Muscle of leg (tissue), 16 donors: ENCODE results near the gene PLD6. TPM values are rescaled to one million over a fixed set of nuclear protein-coding genes. Genes with fewer than 3 reads are reported as not detected.
"Not testable (repeated sequence)": the region's sequence is repeated elsewhere in the genome, so short reads cannot be mapped to it uniquely, and the experiment has no call there.

Experiments used
- DNase-seq: peaks from one replicate; pipeline ENCODE4 v3.0.0; 2013
- H3K27ac ChIP-seq: one replicate; pipeline ENCODE4 v1.5.1; 2013; ENCODE audit warnings: mild to moderate bottlenecking, low read length, control low read depth
- H3K27me3 ChIP-seq: one replicate; pipeline ENCODE4 v1.6.1; 2013; ENCODE audit warnings: low read length; ENCODE audit not compliant: control insufficient read depth, insufficient read depth
- H3K36me3 ChIP-seq: one replicate; pipeline ENCODE4 v1.6.1; 2013; ENCODE audit warnings: low read length; ENCODE audit not compliant: control insufficient read depth, insufficient read depth
- H3K4me1 ChIP-seq: one replicate; pipeline ENCODE4 v1.6.1; 2013; ENCODE audit warnings: low read length; ENCODE audit not compliant: control insufficient read depth, insufficient read depth
- H3K4me3 ChIP-seq: one replicate; pipeline ENCODE4 v1.5.1; 2013; ENCODE audit warnings: low read length, control low read depth
- H3K9me3 ChIP-seq: replicated peaks from 2 replicates; pipeline ENCODE4 v1.6.1; 2013; ENCODE audit warnings: low read depth, low read length; ENCODE audit not compliant: control insufficient read depth
- WGBS: methylation state at CpG from one replicate; pipeline ENCODE4 v1.1.5; 2013; ENCODE audit warnings: missing lambda C conversion rate; ENCODE audit not compliant: insufficient coverage; 5-methylcytosine and 5-hydroxymethylcytosine counted together
- long read RNA-seq, 11 donors: transcript quantifications; one replicate each; lab custom pipeline, GENCODE V29; 2026
- polyA plus RNA-seq, 8 donors: library from polyadenylated mRNA; unstranded; fragments of 120-200 nt; gene quantifications; one replicate each; pipeline versions ENCODE4 v1.2.1 to v1.2.3, GENCODE V29; 2013; ENCODE audit warnings: inconsistent platforms in 1 of 8, low replicate concordance in 1 of 8; ENCODE audit not compliant: insufficient read length in 8 of 8, insufficient read depth in 1 of 8
- total RNA-seq: library from RNA; stranded (reverse); fragments of 120-200 nt; gene quantifications from one replicate; pipeline ENCODE4 v1.2.4, GENCODE V29; 2013

The PLD6 gene, protein sequence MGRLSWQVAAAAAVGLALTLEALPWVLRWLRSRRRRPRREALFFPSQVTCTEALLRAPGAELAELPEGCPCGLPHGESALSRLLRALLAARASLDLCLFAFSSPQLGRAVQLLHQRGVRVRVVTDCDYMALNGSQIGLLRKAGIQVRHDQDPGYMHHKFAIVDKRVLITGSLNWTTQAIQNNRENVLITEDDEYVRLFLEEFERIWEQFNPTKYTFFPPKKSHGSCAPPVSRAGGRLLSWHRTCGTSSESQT
- 3.9 TPM for total RNA-seq
- polyA plus RNA-seq = 1 to 10 TPM; 3.0 to 6.0 (median 4.5) TPM
- long read RNA-seq, donor 1, partial matches to known transcripts = 0 of 1 reads
- long read RNA-seq, donor 1, other reads (novel, unspliced or antisense) = 0 of 1 reads
- long read RNA-seq, donor 2 = 0 reads
- long read RNA-seq, donor 3, partial matches to known transcripts = 0 of 2 reads
- long read RNA-seq, donor 3, other reads (novel, unspliced or antisense) = 0 of 2 reads
- long read RNA-seq, donor 4, partial matches to known transcripts = 0 of 1 reads
- long read RNA-seq, donor 4, other reads (novel, unspliced or antisense) = 0 of 1 reads
- long read RNA-seq, donor 5, partial matches to known transcripts = 0 of 1 reads
- long read RNA-seq, donor 5, other reads (novel, unspliced or antisense) = 0 of 1 reads
- long read RNA-seq, donor 6, partial matches to known transcripts = 0 of 2 reads
- long read RNA-seq, donor 6, other reads (novel, unspliced or antisense) = 0 of 2 reads
- long read RNA-seq, donor 7 = 0 reads
- long read RNA-seq, donor 8, partial matches to known transcripts = 0 of 3 reads
- long read RNA-seq, donor 8, other reads (novel, unspliced or antisense) = 0 of 3 reads
- long read RNA-seq, donor 9 = 0 reads
- long read RNA-seq, donor 10, partial matches to known transcripts = 0 of 1 reads
- long read RNA-seq, donor 10, other reads (novel, unspliced or antisense) = 0 of 1 reads
- long read RNA-seq, donor 11 = 0 reads

DNA sequence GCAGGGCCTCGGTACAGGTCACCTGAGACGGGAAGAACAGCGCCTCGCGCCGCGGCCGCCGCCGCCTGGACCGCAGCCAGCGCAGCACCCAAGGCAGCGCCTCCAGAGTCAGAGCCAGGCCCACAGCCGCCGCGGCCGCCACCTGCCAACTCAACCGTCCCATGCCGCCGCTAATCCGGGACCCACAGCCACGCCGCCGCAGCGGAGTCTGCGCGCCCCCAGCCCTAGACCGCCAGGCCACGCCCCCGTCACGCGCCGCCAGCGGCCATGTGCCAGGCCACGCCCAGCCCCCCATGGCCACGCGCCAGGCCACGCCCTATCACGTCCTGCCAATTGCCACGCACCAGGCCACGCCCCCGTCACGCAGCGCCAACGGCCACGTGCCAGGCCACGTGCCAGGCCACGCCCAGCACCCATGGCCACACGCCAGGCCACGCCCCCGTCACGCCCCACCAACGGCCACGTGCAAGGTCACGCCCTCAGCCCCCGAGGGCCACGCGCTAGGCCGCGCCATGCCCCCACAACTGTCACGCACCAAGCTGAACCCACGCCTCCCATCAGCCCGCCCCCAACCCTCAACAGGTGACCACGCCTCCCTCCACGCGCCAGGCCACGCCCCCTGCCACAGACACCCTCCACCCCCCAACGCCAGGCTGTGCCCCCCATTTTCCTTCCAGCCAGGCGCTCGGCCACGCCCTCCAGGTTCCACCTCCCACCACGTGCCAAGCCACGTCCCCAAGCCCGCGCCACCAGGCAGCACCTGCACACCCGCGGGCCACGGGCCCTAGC lies at the start of gene PLD6:
PLD6 (minus strand) TSS at position 210 of the 789 bp plus-strand sequence; CDS start at position 163, 47 bp downstream.
- no peaks in the 10 kb centered on the region for H3K27me3 ChIP-seq
- WGBS = 23% methylated on average over 75 of the region's 78 CpGs
- H3K36me3 ChIP-seq = peaks cover 26% of the 10 kb centered on the region
- peak within 1 kb of the TSS; percentile 57 for H3K4me3 ChIP-seq
- H3K27ac ChIP-seq = peak within 1 kb of the TSS; percentile 82
- H3K9me3 ChIP-seq = no peaks in the 10 kb centered on the region
- DNase-seq = peak; percentile 64
- peaks cover 25% of the 10 kb centered on the region for H3K4me1 ChIP-seq

DNA sequence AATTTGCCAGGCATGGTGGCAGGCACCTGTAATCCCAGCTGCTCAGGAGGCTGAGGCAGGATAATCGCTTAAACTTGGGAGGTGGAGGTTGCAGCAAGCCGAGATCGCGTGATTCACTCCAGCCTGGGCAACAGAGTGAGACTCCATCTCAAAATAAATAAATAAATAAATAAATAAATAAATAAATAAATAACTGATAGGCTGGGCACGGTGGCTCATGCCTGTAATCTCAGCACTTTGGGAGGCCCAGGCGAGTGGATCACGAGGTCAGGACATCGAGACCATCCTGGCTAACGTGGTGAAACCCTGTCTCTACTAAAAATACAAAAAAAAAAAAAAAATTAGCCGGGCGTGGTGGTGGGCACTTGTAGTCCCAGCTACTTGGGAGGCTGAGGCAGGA lies 49.6 kb upstream of the PLD6 start:
- H3K36me3 ChIP-seq = peaks cover 71% of the 10 kb centered on the region
- H3K4me3 ChIP-seq, H3K27me3 ChIP-seq, H3K4me1 ChIP-seq, H3K27ac ChIP-seq, DNase-seq, H3K9me3 ChIP-seq: not testable (repeated sequence)
- WGBS = no CpG with 5 or more reads among the region's 11 CpGs

DNA sequence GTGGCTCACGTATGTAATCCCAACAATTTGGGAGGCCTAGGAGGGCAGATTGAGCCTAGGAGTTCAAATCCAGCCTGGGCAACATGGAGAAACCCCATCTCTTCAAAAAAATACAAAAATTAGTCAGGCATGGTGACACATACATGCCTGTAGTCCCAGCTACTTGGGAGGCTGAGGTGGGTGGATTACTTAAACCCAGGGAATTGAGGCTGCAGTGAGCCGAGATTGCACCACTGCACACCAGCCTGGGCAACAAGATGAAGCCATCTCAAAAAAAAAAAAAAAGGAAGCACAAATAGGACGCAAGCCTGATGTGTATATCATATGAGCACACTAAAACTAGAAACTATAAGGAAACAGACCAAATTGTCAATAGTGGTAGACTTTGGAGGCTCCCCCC lies 47.9 kb upstream of the PLD6 start:
- no CpG with 5 or more reads among the region's 3 CpGs for WGBS
- H3K27me3 ChIP-seq = no peaks in the 10 kb centered on the region
- DNase-seq = no peak

DNA sequence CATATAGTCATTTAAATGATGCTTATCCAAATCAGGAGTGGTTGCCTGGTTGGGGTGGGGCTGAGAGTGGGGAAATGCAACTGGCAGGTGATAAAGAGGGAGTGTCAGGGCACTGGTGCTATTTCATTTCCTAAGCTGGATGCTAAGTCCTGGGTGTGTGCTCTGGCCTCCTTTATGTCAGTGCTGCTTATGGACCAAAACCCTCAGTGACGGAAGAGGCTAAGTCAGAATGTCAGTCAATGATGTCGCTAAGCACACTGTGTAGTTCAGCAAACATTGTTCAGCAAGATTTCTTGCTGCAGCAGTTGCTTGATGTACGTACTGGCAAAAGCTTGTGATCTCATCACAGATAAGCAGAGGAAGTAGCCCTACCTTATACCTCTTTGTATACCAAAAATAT lies 47.3 kb upstream of the PLD6 start:
- DNase-seq = no peak
- Histone ChIP-seq H3K4me3 (no peak overlapping the region), H3K27ac (no peak overlapping the region), H3K36me3 (peaks cover 67% of the 10 kb centered on the region), H3K4me1 (no peaks in the 10 kb centered on the region), H3K27me3 (no peaks in the 10 kb centered on the region), H3K9me3 (no peaks in the 10 kb centered on the region)
- WGBS = 95% methylated on average over 2 of the region's 3 CpGs

More for the DNA sequence above, 47.9 kb upstream of the PLD6 start:
- peaks cover 2% of the 10 kb centered on the region for H3K4me1 ChIP-seq
- H3K9me3 ChIP-seq = no peaks in the 10 kb centered on the region
- no peak overlapping the region for H3K4me3 ChIP-seq
- H3K36me3 ChIP-seq = peaks cover 67% of the 10 kb centered on the region
- H3K27ac ChIP-seq = no peak overlapping the region

DNA sequence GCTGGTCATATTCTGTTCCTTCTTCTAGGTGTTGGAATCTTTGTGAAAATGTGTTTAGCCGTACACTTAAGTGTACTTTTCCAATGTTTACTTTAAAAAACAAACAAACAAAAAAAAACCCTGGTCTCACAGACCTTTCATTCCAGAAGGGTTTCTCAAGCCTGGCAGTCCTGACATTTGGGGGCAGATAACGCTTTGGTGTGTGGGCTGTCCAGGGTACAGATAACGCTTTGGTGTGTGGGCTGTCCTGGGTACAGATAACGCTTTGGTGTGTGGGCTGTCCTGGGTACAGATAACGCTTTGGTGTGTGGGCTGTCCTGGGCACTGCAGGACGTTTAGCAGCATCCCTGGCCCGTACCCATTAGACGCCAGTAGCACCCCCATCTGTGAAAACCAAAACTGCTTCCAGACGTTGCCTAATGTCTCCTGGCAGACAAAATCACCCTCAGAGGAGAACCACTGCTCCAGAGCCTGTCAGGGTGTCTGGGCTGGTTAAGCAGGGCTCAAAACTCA lies 46.1 kb upstream of the PLD6 start:
- no peaks in the 10 kb centered on the region for H3K9me3 ChIP-seq
- no peak for DNase-seq
- peaks cover 70% of the 10 kb centered on the region for H3K36me3 ChIP-seq
- no peaks in the 10 kb centered on the region for H3K27me3 ChIP-seq
- no peak overlapping the region for H3K27ac ChIP-seq
- 40% methylated on average over 5 of the region's 9 CpGs for WGBS
- no peak overlapping the region for H3K4me3 ChIP-seq
- no peaks in the 10 kb centered on the region for H3K4me1 ChIP-seq

DNA sequence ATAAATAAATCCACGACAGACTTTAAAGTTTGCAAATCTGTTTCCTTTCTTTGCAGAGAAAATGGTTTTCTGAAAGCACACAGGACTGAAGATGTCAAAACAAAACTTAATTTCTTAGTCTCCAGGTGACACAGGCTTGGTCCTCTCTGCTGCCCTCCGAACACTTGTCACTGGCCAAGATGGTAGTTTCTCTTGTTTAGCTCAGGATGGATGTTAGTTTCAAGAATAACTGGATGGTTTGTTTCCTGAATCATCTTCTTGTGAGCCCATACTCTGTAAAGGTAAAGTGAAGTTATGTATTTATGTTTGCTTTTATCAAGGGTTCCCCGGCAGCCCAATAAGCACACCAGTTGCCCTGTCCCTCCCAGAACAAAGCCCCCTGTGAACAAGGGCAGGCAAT lies 40.7 kb upstream of the PLD6 start:
- Histone ChIP-seq H3K27ac (no peak overlapping the region), H3K36me3 (peaks cover 43% of the 10 kb centered on the region), H3K4me1 (no peaks in the 10 kb centered on the region), H3K27me3 (no peaks in the 10 kb centered on the region), H3K9me3 (no peaks in the 10 kb centered on the region), H3K4me3 (no peak overlapping the region)
- WGBS = 40% methylated on average over 1 of the region's 3 CpGs
- DNase-seq = no peak

DNA sequence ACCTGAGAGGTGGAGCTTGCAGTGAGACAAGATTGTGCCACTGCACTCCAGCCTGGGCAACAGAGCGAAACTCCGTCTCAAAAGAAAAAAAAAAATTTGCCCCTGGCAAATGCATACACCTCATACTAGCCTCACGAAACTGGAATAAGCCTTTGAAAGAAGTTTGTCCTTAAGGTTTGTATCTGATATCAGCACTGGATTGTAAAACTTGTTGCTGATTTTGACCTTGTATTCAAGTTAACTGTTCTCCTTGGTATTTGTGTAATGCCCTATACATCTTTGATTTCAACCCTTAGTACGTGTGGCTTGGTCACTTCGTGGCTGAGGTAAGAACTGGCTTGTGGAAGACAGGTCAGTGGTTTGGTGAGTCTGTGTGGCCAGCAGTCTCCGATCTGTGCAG lies 37.0 kb upstream of the PLD6 start:
- peaks cover 3% of the 10 kb centered on the region for H3K4me1 ChIP-seq
- no peaks in the 10 kb centered on the region for H3K9me3 ChIP-seq
- no peak overlapping the region for H3K4me3 ChIP-seq
- no peak for DNase-seq
- peaks cover 26% of the 10 kb centered on the region for H3K36me3 ChIP-seq
- no peak overlapping the region for H3K27ac ChIP-seq
- H3K27me3 ChIP-seq = no peaks in the 10 kb centered on the region
- WGBS = 100% methylated on average over 1 of the region's 6 CpGs

DNA sequence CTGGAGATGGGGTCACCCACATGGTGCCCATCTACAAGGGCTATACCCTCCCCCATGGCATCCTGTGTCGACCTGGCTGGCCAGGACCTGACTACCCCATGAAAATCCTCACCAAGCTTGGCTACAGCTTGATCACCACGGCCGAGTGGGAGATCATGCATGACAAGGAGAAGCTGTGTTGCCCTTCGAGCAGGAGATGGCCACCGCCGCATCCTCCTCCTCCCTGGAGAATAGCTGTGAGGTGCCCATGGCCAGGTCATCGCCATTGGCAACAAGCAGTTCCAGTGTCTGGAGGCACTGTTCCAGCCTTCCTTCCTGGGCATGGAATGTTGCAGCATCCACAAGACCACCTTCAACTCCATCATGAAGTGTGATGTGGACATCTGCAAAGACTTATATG lies 36.1 kb upstream of the PLD6 start:
- H3K9me3 ChIP-seq = no peaks in the 10 kb centered on the region
- H3K36me3 ChIP-seq = peaks cover 17% of the 10 kb centered on the region
- H3K27me3 ChIP-seq = no peaks in the 10 kb centered on the region
- H3K27ac ChIP-seq = no peak overlapping the region
- no peak for DNase-seq
- 96% methylated on average over 6 of the region's 7 CpGs for WGBS
- H3K4me3 ChIP-seq = no peak overlapping the region
- peaks cover 6% of the 10 kb centered on the region for H3K4me1 ChIP-seq

DNA sequence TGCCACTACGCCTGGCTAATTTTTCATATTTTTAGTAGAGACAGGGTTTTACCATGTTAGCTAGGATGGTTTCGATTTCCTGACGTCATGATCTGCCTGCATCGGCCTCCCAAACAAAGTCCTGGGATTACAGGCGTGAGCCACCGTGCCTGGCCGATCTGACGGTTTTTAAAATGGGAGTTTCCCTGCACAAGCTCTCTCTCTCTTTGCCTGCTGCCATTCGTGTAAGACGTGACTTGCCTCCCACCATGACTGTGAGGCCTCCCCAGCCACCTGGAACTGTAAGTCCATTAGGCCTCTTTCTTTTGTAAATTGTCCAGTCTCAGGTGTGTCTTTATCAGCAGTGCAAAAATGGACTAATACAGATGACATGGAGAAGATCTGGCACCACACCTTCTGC lies 35.5 kb upstream of the PLD6 start:
- Histone ChIP-seq H3K36me3 (peaks cover 17% of the 10 kb centered on the region), H3K4me3 (no peak overlapping the region)
- 81% methylated on average over 10 of the region's 10 CpGs for WGBS

More for the DNA sequence above, 35.5 kb upstream of the PLD6 start:
- Histone ChIP-seq H3K4me1 (peaks cover 6% of the 10 kb centered on the region), H3K27ac (no peak overlapping the region), H3K27me3 (no peaks in the 10 kb centered on the region), H3K9me3 (no peaks in the 10 kb centered on the region)
- DNase-seq = no peak
